ENCODE results near the gene NDUFS8.

The NDUFS8 gene

DNA sequence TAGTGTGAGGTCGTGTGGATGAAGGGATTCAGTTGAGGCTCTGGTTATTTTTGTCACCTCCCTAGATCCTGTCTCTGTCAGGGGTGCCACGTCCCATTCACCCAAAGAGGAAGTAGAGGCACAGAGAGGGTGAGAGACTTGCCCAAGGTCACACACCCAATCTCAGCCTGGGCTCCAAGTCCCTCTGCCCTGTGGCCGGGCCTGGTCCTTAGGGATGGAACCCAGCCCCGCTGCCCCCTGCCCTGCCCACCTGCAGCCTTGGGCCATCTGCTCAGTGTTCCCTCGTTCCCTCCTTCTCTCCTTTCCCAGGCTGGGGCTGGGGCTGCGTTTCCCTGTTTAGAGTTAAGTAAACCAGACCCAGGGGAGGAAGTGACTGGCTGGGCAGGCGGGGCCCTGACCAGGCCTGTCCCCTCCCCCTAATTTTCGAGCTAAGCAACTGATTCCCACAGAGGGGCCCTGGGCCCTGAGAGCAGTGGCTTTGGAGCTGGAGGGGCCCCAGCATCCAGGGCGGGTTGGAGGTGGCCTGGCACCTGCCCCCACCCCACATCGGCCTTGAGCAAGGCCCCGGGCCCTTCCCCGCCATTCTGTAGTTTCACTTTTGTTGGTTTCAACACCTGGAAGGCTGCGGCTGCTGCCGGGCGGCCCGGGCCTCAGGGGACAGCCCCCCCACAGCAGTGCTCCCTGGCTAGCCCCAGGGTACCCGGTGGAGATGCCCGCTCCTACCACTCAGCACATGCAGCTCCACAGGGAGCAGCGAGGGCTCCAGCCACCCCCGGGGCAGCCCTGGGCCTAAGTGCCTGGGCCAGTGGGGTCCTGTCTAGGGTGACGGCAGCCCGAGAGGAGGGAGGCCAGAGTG lies 9.8 kb downstream of the NDUFS8 start:
- in situ Hi-C loops (cut with HindIII; ENCODE audit: low sequenced_read_pairs) = no loop called here
- peak; percentile 69 for DNase-seq (ENCODE audit: low read depth, low spot score)
- peak overlapping the region; percentile 58 for H3K4me3 ChIP-seq (ENCODE audit: low read depth, low read length)
- TF ChIP-seq, protein P1, sequence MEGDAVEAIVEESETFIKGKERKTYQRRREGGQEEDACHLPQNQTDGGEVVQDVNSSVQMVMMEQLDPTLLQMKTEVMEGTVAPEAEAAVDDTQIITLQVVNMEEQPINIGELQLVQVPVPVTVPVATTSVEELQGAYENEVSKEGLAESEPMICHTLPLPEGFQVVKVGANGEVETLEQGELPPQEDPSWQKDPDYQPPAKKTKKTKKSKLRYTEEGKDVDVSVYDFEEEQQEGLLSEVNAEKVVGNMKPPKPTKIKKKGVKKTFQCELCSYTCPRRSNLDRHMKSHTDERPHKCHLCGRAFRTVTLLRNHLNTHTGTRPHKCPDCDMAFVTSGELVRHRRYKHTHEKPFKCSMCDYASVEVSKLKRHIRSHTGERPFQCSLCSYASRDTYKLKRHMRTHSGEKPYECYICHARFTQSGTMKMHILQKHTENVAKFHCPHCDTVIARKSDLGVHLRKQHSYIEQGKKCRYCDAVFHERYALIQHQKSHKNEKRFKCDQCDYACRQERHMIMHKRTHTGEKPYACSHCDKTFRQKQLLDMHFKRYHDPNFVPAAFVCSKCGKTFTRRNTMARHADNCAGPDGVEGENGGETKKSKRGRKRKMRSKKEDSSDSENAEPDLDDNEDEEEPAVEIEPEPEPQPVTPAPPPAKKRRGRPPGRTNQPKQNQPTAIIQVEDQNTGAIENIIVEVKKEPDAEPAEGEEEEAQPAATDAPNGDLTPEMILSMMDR (IDR thresholded peaks at IDR 0.05; ENCODE audit: low read depth, low read length) = no peak

DNA sequence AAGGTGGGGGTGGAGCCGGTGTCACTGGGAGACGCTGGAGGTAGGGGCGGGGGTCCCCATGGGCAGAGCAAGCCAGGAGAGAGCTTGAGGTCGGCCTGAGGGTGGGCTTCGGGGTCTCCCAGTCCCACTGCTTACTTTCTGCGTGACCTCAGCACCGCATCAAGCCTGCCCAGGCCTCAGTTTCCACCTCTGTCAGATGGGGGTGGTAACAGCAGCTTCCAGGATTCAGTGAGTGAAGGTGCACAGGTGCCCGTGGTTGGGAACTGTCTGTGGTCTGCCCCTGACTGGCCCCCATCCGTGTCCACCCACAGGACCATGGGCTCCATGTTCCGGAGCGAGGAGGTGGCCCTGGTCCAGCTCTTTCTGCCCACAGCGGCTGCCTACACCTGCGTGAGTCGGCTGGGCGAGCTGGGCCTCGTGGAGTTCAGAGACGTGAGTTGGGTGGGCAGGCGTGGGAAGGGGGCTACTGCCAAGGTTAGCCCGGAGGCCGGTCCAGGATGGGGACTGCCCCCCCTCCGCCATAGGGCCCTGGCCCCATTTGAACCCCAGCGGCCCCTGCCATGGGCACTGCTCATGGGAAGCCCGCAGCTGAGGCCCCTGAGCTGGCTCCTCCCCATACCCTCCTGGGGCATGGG lies 10.6 kb downstream of the NDUFS8 start:
- TF ChIP-seq, protein P1 (IDR thresholded peaks at IDR 0.05; ENCODE audit: low read depth, low read length) = no peak
- DNase-seq (ENCODE audit: low read depth, low spot score) = no peak
- in situ Hi-C loops (cut with HindIII; ENCODE audit: low sequenced_read_pairs) = no loop called here
- H3K4me3 ChIP-seq (ENCODE audit: low read depth, low read length) = peak overlapping the region; percentile 58

DNA sequence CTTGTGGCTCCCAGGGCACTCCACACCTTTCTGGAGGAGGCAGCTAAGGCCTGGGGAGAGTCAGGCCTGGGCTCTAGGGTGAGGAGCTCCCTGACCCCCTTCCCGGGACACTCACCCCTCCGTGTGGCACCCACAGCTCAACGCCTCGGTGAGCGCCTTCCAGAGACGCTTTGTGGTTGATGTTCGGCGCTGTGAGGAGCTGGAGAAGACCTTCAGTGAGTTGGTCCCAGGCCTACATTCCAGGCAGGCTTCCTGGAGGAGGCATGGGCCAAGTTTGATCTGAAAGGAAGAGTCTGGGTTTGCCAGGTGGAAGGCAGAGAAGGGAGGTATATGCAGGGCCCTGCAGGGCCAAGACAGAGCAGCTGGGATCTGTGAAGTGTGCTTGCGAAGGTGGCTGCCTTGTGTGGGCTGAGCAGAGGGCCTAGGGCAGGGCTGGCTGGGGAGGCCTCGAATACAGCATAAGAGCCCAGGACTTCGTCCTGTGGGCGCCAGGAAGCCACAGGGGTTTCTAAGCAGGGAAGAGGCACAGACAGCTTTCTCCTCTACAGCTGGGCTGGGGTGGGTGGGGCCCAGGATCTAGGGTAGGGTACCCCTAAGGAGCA lies 11.2 kb downstream of the NDUFS8 start:
- TF ChIP-seq, protein P1 (IDR thresholded peaks at IDR 0.05; ENCODE audit: low read depth, low read length) = no peak
- H3K4me3 ChIP-seq (ENCODE audit: low read depth, low read length) = no peak overlapping the region
- no peak for DNase-seq (ENCODE audit: low read depth, low spot score)
- in situ Hi-C loops (cut with HindIII; ENCODE audit: low sequenced_read_pairs) = no loop called here

DNA sequence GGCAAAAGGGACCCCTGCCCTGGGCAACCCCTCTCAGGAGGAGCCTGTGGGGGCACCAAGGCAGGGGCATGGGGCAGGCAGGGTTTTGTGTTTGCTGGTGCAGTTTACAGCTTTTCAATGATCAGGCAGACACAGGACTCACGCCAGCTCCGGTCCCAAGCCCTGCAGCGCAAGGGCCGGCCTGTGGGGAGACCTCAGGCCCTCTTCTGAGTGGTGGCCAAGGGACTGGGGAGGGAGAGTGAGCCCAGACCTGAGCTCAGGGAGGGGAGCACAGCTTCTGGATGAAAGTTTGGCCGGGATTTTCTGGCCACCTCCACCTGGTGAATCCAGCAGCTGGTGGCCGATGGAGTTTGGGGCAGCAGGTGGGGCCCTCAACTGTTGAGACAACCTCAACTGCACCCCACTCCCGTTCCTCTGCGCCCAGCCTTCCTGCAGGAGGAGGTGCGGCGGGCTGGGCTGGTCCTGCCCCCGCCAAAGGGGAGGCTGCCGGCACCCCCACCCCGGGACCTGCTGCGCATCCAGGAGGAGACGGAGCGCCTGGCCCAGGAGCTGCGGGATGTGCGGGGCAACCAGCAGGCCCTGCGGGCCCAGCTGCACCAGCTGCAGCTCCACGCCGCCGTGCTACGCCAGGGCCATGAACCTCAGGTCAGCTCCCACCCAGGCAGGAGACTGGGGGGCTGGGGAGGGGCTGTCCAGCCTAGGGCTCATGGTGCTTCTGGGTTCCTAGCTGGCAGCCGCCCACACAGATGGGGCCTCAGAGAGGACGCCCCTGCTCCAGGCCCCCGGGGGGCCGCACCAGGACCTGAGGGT lies 11.9 kb downstream of the NDUFS8 start:
- no peak overlapping the region for H3K4me3 ChIP-seq (ENCODE audit: low read depth, low read length)
- DNase-seq (ENCODE audit: low read depth, low spot score) = no peak
- TF ChIP-seq, protein P1 (IDR thresholded peaks at IDR 0.05; ENCODE audit: low read depth, low read length) = no peak
- in situ Hi-C loops (cut with HindIII; ENCODE audit: low sequenced_read_pairs) = no loop called here

DNA sequence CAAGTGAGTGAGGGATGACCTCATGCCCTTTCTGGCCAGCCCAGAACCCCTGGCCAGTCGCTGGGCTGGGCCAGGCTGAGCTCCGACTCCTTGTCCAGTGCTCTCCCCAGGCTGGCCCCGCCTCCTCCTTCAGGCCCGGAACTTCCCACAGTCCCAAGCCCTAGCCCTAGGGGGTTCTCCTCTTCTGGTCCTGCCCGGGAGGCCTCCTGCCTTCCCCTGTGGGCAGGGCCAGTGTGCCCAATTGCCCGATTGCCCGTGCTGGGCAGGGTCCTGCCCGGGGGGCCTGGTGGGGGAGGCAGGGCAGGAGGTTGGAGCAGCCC lies 12.5 kb downstream of the NDUFS8 start:
- no peak for DNase-seq (ENCODE audit: low read depth, low spot score)
- TF ChIP-seq, protein P1 (IDR thresholded peaks at IDR 0.05; ENCODE audit: low read depth, low read length) = no peak
- in situ Hi-C loops (cut with HindIII; ENCODE audit: low sequenced_read_pairs) = no loop called here
- H3K4me3 ChIP-seq (ENCODE audit: low read depth, low read length) = no peak overlapping the region
